B cell (primary cell): ENCODE results near the gene DIRAS1. TPM values are rescaled to one million over a fixed set of nuclear protein-coding genes. Genes with fewer than 3 reads are reported as not detected.

Source experiments
- ATAC-seq: fragments of 200-7000 bp; cut with Tn5 transposase; one replicate; pipeline ENCODE4 v1.10.0; 2021; ENCODE audit warnings: low read depth, mild to moderate bottlenecking, moderate number of reproducible peaks, moderate library complexity
- CTCF ChIA-PET: fragments of 350-600 bp; sonication (Branson Sonifier 250); formaldehyde crosslinking; loops from one replicate; lab custom pipeline; 2021; ENCODE audit warnings: antibody characterized with exemption, inconsistent platforms; lab: Charles Lee
- POLR2A ChIA-PET: fragments of 350-600 bp; sonication (Branson Sonifier 250); formaldehyde crosslinking; loops from one replicate; lab custom pipeline; 2021; ENCODE audit warnings: antibody characterized with exemption; lab: Charles Lee
- DNase-seq: peaks from one replicate; pipeline ENCODE4 v3.0.0; 2013
- H2AFZ ChIP-seq: 2 replicates; pipeline ENCODE4 v1.6.1; 2012; ENCODE audit warnings: mild to moderate bottlenecking, low read depth, low read length; ENCODE audit not compliant: insufficient read depth, poor library complexity, severe bottlenecking
- H3K27ac ChIP-seq, 2 donors: 1 replicate in 1 of 2; 2 replicates in 1 of 2; pipeline ENCODE4 v1.5.1; 2012 to 2013; ENCODE audit warnings: low read length in 2 of 2, mild to moderate bottlenecking in 2 of 2, moderate library complexity in 1 of 2
- H3K27me3 ChIP-seq, 4 experiments: fragments of 200-600 bp in 1 of 4; sonication (generic) in 1 of 4; replicated peaks in 1 of 4; 1 replicate in 2 of 4; 2 replicates in 2 of 4; pipeline versions ENCODE4 v1.6.1 to v1.7.0; 2013 to 2016; ENCODE audit warnings: low read length in 3 of 4, mild to moderate bottlenecking in 2 of 4, mixed read lengths in 1 of 4, moderate library complexity in 1 of 4; ENCODE audit not compliant: insufficient read depth in 4 of 4, control insufficient read depth in 3 of 4; ENCODE audit errors: control extremely low read depth in 1 of 4
- H3K36me3 ChIP-seq, 2 experiments: replicated peaks in 1 of 2; 1 replicate in 1 of 2; 2 replicates in 1 of 2; pipeline versions ENCODE4 v1.6.1 to v1.7.1; 2013; ENCODE audit warnings: low read length in 1 of 2; ENCODE audit not compliant: insufficient read depth in 2 of 2, control insufficient read depth in 1 of 2; ENCODE audit errors: control extremely low read depth in 1 of 2, extremely low read depth in 1 of 2
- H3K4me1 ChIP-seq, 2 donors: fragments of 200-600 bp in 1 of 2; sonication (generic) in 1 of 2; 1 replicate in 1 of 2; 2 replicates in 1 of 2; pipeline versions ENCODE4 v1.5.1 to v1.6.1; 2013 to 2017; ENCODE audit warnings: low read length in 2 of 2; ENCODE audit not compliant: control insufficient read depth in 2 of 2, insufficient read depth in 2 of 2
- H3K4me2 ChIP-seq: replicated peaks from 2 replicates; pipeline ENCODE3; 2012; ENCODE audit warnings: mild to moderate bottlenecking, low read depth, low read length; ENCODE audit not compliant: poor library complexity, severe bottlenecking
- H3K4me3 ChIP-seq, 5 experiments: fragments of 200-600 bp in 1 of 5; sonication (generic) in 1 of 5; 1 replicate in 3 of 5; 2 replicates in 2 of 5; pipeline versions ENCODE4 v1.5.1 to v1.7.0; 2011 to 2016; ENCODE audit warnings: low read length in 4 of 5, mild to moderate bottlenecking in 4 of 5, low read depth in 2 of 5, control low read depth in 1 of 5, moderate library complexity in 1 of 5; ENCODE audit not compliant: insufficient read depth in 1 of 5; ENCODE audit errors: control extremely low read depth in 1 of 5, extremely low read depth in 1 of 5
- H3K79me2 ChIP-seq: fragments of 200-600 bp; sonication (generic); one replicate; pipeline ENCODE4 v1.6.0; 2016; ENCODE audit warnings: low read length; ENCODE audit not compliant: control insufficient read depth, insufficient read depth
- H3K9ac ChIP-seq: fragments of 200-600 bp; sonication (generic); 2 replicates; pipeline ENCODE4 v1.6.1; 2017; ENCODE audit warnings: mild to moderate bottlenecking, low read length, moderate library complexity
- H3K9me3 ChIP-seq, 3 donors: one replicate each; pipeline versions ENCODE4 v1.6.1 to v1.7.1; 2013; ENCODE audit warnings: low read length in 2 of 3; ENCODE audit not compliant: control insufficient read depth in 2 of 3, insufficient read depth in 1 of 3; ENCODE audit errors: control extremely low read depth in 1 of 3
- H4K20me1 ChIP-seq: 2 replicates; pipeline ENCODE4 v1.6.0; 2012; ENCODE audit warnings: mild to moderate bottlenecking, low read length; ENCODE audit not compliant: insufficient read depth, control insufficient read depth, poor library complexity, severe bottlenecking
- H3K27ac Mint-ChIP-seq: one replicate; pipeline ENCODE4 v1.8.0; 2021; ENCODE audit warnings: mixed read lengths
- H3K27me3 Mint-ChIP-seq: one replicate; pipeline ENCODE4 v1.8.0; 2021; ENCODE audit warnings: mixed read lengths
- H3K4me1 Mint-ChIP-seq: one replicate; pipeline ENCODE4 v1.8.0; 2021; ENCODE audit warnings: mixed read lengths
- H3K4me3 Mint-ChIP-seq: one replicate; pipeline ENCODE4 v1.8.0; 2021; ENCODE audit warnings: mixed read lengths
- H3K9me3 Mint-ChIP-seq: one replicate; pipeline ENCODE4 v1.8.0; 2022; ENCODE audit warnings: mixed read lengths; ENCODE audit not compliant: insufficient read depth
- EZH2 ChIP-seq: IDR thresholded peaks from 2 replicates; pipeline ENCODE4 v1.6.1; 2012; ENCODE audit warnings: borderline replicate concordance, low read depth, mild to moderate bottlenecking, moderate library complexity, low read length; ENCODE audit not compliant: insufficient read depth, poor library complexity, severe bottlenecking
- WGBS: methylation state at CpG from one replicate; pipeline ENCODE4 v1.1.5; 2013; ENCODE audit warnings: missing lambda C conversion rate; ENCODE audit not compliant: insufficient coverage; 5-methylcytosine and 5-hydroxymethylcytosine counted together
- intact Hi-C: fragments of 100-400 bp; cut with micrococcal nuclease; formaldehyde crosslinking; loops from one replicate; pipeline ENCODE4 v1.10.0; 2022
- polyA plus RNA-seq: library from polyadenylated mRNA; depleted of rRNA; stranded (reverse); fragments of >200 nt; gene quantifications from 2 replicates; pipeline ENCODE4 v1.2.3, GENCODE V29; 2012
- total RNA-seq, 2 donors: library from RNA; stranded (reverse); fragments of 120-200 nt in 1 of 2; gene quantifications; 1 replicate in 1 of 2; 2 replicates in 1 of 2; pipeline versions ENCODE4 v1.2.3 to v1.2.4, GENCODE V29; 2013 to 2022
- TF ChIP-seq, protein P1 (sequence below): fragments of 200-600 bp; IDR thresholded peaks from one replicate; pipeline ENCODE4 v1.8.0; 2022; ENCODE audit warnings: antibody characterized with exemption, mild to moderate bottlenecking

The DIRAS1 gene
- total and polyA plus RNA-seq, 2 donors (not counting 1 experiment from before 2014, with no cell fraction given) = 5.2 to 23.7 TPM

DNA sequence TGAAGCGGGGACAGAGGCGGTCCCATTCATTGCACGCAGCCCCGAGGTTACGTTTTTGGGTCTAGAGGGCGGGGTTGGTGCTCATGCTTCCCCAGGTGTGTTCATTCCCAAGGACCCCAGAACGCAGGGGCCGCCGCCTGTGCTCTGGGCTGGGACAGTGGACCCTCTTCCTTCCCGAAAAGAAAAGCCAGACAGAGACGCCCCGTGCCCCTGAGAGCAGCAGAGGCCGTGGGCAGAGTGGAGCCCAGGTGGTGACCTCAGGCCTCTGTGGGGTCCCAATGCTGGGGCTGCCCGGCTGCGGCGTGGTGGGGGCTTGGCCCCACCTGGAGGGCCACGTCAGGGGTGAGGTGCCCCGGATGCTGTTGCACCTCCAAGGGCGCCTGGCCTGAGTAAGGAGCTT lies 46.5 kb upstream of the DIRAS1 start:
- Mint-ChIP-seq H3K27ac (no peak overlapping the region), H3K9me3 (no peaks in the 10 kb centered on the region), H3K4me1 (peaks cover 2% of the 10 kb centered on the region), H3K4me3 (no peak overlapping the region), H3K27me3 (no peaks in the 10 kb centered on the region)
- peaks cover 50% of the 10 kb centered on the region for H3K79me2 ChIP-seq
- H3K4me3 ChIP-seq = no peak overlapping the region
- H3K27me3 ChIP-seq = no peaks in the 10 kb centered on the region
- no peak overlapping the region for H2AFZ ChIP-seq
- ChIA-PET POLR2A (no interaction called here), CTCF (interaction anchor here (0.5 kb wide), 1 partner anchor 313 kb away, joined by 3 read pairs; no protein-coding TSS in a partner anchor)
- H3K27ac ChIP-seq = no peak overlapping the region
- H3K9ac ChIP-seq = no peak overlapping the region
- no peaks in the 10 kb centered on the region for H3K9me3 ChIP-seq
- intact Hi-C loops = no loop called here
- H3K36me3 ChIP-seq = peaks cover 0 to 65% of the 10 kb centered on the region in 2 experiments
- H3K4me2 ChIP-seq = no peak overlapping the region
- TF ChIP-seq, protein P1, sequence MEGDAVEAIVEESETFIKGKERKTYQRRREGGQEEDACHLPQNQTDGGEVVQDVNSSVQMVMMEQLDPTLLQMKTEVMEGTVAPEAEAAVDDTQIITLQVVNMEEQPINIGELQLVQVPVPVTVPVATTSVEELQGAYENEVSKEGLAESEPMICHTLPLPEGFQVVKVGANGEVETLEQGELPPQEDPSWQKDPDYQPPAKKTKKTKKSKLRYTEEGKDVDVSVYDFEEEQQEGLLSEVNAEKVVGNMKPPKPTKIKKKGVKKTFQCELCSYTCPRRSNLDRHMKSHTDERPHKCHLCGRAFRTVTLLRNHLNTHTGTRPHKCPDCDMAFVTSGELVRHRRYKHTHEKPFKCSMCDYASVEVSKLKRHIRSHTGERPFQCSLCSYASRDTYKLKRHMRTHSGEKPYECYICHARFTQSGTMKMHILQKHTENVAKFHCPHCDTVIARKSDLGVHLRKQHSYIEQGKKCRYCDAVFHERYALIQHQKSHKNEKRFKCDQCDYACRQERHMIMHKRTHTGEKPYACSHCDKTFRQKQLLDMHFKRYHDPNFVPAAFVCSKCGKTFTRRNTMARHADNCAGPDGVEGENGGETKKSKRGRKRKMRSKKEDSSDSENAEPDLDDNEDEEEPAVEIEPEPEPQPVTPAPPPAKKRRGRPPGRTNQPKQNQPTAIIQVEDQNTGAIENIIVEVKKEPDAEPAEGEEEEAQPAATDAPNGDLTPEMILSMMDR = no peak
- TF ChIP-seq EZH2 = no peak
- H3K4me1 ChIP-seq = peaks cover 0 to 5% of the 10 kb centered on the region in 2 donors
- 96% methylated on average over 19 of the region's 19 CpGs for WGBS
- no peak for DNase-seq
- no peak for ATAC-seq
- H4K20me1 ChIP-seq = peaks cover 58% of the 10 kb centered on the region

DNA sequence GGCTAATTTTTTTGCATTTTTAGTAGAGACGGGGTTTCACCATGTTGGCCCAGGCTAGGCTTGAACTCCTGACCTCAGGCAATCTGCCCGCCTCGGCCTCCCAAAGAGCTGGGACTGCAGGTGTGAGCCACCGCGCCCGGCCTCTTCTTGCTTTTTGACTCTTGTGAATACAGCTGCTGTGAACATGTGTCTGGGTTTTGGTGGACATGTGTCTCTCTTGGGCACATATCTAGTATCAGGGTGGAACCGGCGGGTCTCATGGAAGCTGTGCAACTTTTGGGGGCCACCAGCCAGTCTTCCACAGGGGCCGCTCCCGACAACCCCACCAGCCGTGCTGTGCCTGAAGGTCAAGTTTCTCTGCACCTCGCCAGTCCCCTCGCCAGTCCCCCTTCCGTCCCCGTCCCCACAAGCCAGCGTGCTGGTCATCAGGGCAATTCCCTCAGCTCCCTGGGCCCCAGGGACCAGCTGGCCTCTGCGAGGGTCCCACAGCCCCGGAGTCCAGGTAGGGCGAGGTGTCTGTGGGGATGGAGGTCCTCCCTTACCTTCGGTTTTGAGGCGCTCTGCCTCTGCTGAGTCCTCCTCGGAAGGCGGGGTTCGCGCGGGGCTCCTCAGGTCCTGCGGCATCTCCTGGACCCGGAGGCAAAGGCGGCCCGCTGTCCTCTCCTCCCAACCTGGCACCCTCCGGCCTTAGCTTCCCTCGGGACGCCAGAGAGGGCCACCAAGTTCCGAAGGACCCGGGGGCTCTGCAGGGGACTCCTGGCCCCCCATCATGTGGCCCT lies 45.6 kb upstream of the DIRAS1 start:
- Histone ChIP-seq H3K27ac (no peak overlapping the region), H2AFZ (no peak overlapping the region), H3K79me2 (peaks cover 41% of the 10 kb centered on the region), H4K20me1 (peaks cover 49% of the 10 kb centered on the region), H3K9ac (no peak overlapping the region), H3K27me3 (no peaks in the 10 kb centered on the region), H3K36me3 (peaks cover 0 to 67% of the 10 kb centered on the region in 2 experiments), H3K4me2 (no peak overlapping the region), H3K4me1 (peaks cover 0 to 5% of the 10 kb centered on the region in 2 donors), H3K9me3 (no peaks in the 10 kb centered on the region), H3K4me3 (no peak overlapping the region)
- ChIA-PET CTCF (no interaction called here), POLR2A (no interaction called here)
- no peak for DNase-seq
- H3K27me3 Mint-ChIP-seq = no peaks in the 10 kb centered on the region
- H3K4me1 Mint-ChIP-seq = no peaks in the 10 kb centered on the region
- ATAC-seq = no peak
- intact Hi-C loops = no loop called here
- no peak for TF ChIP-seq EZH2
- TF ChIP-seq, protein P1 = no peak
- H3K4me3 Mint-ChIP-seq = no peak overlapping the region
- WGBS = 96% methylated on average over 35 of the region's 35 CpGs
- no peaks in the 10 kb centered on the region for H3K9me3 Mint-ChIP-seq
- no peak overlapping the region for H3K27ac Mint-ChIP-seq
